ENCODE data around the gene MYCBP2.
"Not testable (repeated sequence)": the region's sequence is repeated elsewhere in the genome, so short reads cannot be mapped to it uniquely, and the experiment has no call there.

MYCBP2 gene

DNA sequence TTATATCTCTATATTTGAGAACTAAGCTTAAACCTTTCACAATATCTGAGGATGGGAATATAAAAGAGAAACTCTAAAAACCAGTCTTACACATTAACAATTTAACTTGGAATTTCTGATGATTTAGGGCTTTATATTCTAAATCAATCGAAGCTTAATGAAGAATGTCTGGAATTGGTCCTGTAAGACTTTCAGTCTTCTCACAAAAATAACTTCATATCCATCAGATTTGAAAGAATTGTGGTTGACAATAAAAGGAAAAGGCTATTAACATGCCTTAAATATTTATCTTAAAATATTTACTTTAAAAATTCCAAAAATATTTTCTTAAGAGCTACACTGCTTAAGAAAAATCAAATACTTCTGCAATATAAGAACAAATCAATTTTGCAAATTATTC is 27.3 kb downstream of the MYCBP2 start:
- in situ Hi-C loops (cut with MboI; ENCODE audit: low sequenced_read_pairs), result no loop called here

DNA sequence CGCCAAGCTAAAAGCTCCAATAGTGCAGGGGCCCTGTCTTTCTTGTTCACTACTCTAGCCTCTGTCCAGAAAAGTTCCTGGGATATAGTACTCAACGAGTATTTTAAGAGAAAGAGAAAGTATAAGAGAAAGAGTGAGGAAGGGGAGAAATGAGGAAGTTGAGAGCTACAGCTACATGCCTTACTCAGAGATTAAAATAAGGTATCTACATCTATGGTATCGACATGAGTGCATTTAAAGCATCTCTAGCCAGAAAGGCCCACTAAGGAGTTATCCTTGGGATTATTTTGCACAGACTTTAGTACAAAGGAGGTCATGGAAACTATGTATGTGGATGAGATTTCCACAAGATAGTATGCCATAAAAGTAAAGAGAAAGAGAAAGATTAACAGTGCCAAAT is 28.5 kb downstream of the MYCBP2 start:
- in situ Hi-C loops (cut with MboI; ENCODE audit: low sequenced_read_pairs), result no loop called here

DNA sequence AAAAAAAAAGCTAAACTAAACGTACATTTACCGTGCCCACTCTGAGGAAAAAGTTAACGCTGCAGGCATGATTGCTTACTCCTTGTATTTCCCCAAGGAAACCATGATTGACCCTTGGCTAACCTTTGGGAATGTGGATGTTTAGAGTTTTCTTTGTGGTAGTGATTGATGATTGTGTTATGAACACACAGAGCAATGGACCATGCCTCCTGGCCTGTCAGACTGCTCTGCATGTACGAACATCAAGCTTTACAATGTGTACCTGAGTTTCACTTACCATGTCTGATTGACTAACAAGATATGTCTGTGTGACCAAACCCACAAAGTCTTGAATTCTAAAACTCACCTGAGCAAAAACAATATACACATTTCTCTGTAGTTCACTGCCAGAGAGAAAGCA is 35.1 kb downstream of the MYCBP2 start:
- in situ Hi-C loops (cut with MboI; ENCODE audit: low sequenced_read_pairs), result no loop called here

DNA sequence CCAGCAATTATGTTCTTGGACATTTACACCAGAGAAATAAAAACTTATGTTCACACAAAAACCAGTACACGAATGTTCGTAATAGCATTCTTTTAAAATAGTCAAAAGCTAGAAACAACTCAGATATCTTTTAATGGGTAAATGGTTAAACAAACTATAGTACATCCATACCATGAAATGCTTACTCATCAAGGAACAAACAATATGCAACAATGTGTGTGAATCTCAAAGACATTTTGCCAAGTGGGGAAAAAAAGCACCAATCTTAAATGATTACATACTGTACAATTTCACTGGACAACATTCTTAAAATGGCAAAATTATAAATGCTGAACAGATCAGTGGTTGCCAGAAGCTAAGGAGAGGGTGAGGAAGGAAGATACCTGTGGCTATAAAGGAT is 36.6 kb downstream of the MYCBP2 start:
- in situ Hi-C loops (cut with MboI; ENCODE audit: low sequenced_read_pairs), result no loop called here

DNA sequence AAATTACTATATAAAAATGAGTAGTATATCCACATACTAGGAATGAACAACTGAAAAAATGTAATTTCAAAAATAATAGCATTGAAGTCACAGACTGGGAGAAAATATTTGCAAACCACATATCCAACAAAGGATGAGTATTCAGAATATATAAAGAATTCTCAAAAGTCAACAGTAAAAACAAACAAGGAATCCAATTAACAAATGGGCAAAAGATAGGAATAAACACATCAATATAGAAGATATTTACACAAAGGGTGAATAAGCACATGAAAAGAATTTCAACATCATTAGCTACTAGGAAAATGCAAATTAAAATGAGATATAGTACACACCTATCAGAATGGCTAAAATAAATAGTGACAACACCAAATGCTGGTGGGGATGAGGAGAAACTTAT is 37.0 kb downstream of the MYCBP2 start:
- in situ Hi-C loops (cut with MboI; ENCODE audit: low sequenced_read_pairs), result no loop called here

DNA sequence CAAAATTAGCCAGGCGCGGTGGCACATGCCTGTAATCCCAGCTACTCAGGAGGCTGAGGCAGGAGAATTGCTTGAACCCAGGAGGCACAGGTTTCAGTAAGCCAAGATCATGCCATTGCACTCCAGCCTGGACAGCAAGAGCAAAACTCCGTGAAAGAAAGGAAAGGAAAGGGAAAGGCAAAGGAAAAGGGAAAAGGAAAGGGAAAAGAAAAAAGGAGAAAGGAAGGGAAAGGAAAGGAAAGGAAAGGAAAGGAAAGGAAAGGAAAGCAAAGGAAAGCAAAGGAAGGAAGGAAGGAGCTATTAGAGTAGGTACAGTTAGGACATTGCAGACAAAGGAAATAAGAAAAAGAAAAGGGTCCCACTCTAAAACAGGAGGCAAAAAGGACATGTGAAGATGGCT is 41.3 kb downstream of the MYCBP2 start:
- in situ Hi-C loops (cut with MboI; ENCODE audit: low sequenced_read_pairs), result not testable (repeated sequence)

DNA sequence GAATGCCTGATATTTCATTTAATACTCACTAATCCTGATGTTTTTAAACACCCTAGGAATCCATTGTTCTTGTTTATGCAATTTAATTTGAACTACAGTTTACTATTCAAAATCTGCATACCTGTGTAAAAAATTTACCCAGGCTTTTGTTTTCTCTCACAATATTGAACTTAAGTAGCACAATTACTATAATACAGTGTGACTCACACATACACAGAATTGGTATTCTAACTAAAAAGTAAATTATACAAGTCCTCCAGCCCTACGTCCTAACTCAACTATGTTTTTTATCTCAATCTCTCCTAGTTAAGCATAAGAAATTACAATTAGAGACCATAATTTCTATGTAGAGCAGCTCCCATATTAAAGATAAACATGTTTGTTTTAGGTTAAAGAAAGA is 41.8 kb downstream of the MYCBP2 start:
- in situ Hi-C loops (cut with MboI; ENCODE audit: low sequenced_read_pairs), result no loop called here

DNA sequence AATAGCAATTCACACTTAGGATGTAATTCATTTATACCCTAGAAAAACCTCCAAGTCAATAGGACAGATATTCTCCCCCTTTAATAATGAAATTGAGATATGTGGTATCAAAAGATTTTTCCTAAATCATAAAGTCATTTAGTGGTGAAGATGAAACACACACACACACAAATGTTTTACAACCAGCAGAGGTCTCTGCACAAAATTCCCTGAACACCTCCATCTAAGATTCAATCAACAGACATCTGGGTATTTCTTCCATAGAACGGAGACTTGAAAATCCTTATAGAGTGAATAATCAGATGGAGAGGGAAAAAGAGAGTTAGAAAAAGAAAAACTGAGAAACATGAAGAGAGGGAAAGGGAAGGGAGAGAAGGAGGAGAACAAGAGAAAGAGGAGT is 52.8 kb downstream of the MYCBP2 start:
- in situ Hi-C loops (cut with MboI; ENCODE audit: low sequenced_read_pairs), result no loop called here

DNA sequence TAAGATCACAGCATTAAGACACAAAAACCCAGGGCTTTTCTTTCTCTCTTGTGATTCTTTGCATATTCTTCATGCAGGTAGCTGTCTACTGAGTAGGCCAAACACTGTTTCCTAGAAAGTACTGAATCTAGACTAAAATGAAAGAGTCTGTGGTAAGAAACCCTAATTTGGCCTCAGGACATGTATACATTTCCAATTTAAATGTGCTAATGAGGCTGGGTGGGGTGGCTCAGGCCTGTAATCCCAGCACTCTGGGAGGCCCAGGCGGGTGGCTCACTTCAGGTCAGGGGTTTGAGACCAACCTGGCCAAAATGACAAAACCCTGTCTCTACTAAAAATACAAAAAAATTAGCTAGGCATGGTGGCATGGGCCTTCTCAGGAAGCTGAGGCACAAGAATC is 57.8 kb downstream of the MYCBP2 start:
- in situ Hi-C loops (cut with MboI; ENCODE audit: low sequenced_read_pairs), result no loop called here

DNA sequence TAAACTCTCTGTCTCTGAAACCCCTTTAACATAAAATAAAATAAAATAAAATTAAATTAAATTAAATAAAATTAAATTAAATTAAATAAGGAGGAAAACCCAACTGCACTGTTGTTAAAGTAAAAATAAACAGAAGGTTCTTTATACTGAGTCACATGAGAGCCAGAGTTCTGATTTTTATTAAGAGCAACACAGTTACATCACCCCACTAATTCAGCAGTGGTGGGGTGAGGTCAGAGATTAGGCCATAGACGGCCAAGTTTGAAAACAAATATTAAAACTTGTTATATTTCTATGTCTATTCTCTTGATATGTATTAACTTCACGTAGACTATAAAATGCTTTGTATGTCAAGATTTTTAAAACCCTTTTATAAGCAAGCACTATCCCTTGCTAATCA is 59.5 kb downstream of the MYCBP2 start:
- in situ Hi-C loops (cut with MboI; ENCODE audit: low sequenced_read_pairs), result no loop called here

DNA sequence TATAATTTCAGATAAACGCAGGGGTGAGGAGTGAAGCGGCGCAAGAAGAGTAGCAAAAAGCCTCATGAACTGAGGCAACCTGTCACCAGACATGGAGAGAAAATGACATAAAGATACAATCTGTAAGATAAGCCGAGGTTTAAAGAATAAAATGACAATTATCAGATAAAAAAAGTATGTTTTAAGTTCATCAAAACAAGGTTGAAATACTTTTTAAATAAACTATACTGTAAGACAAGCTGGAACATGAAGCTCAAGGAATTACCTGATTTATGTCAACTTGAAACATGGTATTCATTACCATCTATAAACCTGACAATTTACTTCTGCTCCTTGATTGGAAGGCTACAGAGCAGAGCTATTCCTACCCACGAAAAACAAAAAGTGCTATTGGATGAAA is 61.6 kb downstream of the MYCBP2 start:
- in situ Hi-C loops (cut with MboI; ENCODE audit: low sequenced_read_pairs), result no loop called here

DNA sequence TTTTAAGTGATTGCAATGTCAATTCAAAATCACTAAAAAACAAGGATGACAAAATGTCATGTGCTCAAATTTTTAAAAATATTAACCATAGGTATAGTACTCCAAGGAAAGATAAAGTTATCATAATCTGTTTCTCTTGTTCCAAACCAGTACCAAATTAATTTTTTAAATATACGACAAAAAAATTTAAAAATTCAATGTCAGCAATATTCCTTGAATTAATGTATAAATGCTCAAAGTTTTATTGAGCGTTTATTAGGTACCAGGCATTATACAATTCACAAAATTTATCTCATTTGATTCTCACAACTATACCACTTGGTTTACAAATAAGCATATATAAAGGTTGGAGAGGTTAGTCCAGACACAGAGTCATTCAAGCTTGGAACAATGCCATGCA is 64.7 kb downstream of the MYCBP2 start:
- in situ Hi-C loops (cut with MboI; ENCODE audit: low sequenced_read_pairs), result no loop called here

DNA sequence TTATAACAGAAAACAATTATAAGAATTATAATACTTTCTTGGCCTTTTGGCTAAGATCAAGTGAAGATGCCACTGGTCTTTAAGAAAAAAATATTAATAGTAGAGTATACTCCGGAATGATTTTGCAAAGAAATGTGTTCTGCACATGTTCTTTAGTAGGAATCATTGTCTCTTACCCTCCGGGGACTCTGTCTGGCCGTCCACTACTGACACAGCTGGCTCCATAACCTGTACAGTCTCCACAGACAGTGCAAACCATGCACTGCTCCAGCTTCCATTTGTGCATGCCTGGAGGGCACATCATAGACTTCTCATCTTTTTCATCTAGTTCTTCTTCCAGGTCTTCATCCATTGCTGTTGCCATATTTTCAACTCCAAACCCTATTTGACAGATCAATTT is 75.9 kb downstream of the MYCBP2 start:
- in situ Hi-C loops (cut with MboI; ENCODE audit: low sequenced_read_pairs), result no loop called here

DNA sequence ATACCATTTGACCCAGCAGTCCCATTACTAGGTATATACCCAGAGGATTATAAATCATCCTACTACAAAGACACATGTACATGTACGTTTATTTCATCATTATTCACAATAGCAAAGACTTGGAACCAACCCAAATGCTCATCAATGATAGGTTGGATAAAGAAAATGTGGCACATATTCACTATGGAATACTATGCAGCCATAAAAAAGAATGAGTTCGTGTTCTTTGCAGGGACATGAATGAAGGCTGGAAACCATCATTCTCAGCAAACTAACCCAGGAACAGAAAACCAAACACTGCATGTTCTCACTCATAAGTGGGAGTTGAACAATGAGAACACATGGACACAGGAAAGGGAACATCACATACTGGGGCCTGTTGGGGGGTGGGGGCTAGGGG is 81.7 kb downstream of the MYCBP2 start:
- in situ Hi-C loops (cut with MboI; ENCODE audit: low sequenced_read_pairs), result not testable (repeated sequence)

DNA sequence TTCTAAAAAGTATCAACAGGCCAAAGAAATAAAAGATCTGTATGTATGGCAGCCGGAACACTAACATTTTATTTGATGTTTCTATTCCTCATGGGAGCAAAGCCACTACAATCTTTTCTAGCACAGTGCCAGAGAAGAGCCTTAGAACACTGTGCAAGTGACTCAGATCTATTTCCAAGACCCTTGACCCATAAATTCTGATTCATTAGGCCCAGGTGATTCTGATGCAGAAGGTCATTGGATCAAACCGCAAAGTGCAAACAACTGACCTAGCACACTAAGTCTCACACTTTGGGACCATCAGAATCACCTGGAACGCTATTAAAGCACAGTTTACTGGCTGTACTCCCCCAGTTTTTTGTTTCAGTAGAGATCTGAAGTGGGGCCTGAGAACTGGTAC is 87.6 kb downstream of the MYCBP2 start:
- in situ Hi-C loops (cut with MboI; ENCODE audit: low sequenced_read_pairs), result no loop called here

DNA sequence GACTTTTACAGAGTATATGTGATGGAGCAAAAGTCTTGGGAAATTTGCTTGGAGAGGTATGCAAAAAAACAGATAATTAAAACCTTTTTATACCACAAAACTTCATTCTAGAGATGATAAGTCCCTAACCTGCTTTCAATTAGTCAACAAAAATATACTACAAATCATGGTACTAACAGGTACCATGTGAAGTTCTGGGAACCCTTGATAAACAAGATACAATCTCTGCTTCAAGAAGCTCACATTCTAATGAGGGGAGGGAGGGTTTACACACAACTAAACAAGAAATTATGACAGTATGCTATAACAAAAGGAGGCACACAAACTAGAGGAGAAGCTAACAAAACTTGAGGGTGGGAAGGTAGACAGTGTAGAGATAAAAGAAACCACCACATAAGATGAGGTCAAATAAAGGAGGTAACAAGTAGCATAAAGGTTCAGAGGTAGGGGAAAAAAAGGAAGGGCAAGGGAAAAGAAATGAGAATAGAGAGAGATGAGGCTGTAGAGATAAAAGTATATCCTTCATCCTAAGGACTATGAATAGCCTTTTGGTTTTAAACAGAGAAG is 91.4 kb downstream of the MYCBP2 start:
- in situ Hi-C loops (cut with MboI; ENCODE audit: low sequenced_read_pairs), result no loop called here

DNA sequence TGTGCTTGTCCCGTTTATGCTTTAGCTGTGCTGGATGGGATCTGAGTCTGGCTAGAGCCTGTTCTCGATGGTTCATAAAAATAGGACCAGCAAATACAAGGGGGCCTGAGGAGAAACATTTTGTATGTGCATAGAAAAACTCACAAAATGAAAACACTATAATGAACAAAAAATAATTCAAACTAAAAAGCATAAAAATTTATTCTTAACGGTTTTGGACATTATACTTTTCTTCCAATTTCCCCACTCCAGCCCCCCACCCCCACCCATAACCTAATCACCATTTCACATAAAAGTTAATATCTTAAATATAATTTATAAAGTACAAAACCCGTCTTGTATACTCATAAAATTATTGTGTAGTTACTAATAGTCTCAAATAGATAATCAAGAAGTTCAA is 93.7 kb downstream of the MYCBP2 start:
- in situ Hi-C loops (cut with MboI; ENCODE audit: low sequenced_read_pairs), result no loop called here

DNA sequence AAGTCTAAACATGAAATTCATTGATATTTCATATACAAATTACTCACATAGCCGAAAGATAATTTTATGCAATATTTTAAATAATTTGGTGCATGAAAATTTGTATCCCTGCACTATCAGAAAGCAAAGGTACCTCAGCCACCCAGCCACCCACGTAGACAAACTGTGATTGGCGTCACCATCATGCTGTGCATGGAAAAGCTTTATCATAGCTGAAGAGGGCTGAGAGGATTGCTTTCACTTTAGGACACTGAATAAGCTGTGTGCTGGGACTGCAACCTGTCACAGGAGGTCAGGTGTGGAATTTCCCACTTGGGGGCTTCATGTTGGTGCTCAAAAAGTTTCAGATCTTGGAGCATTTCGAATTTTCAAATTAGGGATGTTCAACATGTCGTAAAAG is 96.3 kb downstream of the MYCBP2 start:
- in situ Hi-C loops (cut with MboI; ENCODE audit: low sequenced_read_pairs), result no loop called here

DNA sequence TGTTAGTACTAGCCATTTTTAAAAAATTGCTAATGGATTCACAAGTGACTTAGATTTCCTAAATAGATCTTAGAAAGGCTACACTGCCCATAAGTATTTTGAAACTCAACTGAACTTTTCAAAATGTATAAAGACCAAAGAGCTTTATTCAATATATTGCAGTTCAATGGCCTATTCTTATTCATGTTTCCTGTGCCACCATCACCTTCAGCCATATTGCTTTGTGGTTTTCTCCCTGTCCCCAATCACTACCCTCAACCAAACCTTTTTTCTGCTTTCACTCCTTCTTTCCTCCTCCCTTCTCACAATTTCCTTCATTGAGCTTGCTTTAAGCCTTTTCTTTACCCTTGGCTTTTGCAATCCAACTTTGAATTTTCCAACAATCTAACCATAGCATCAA is 100.9 kb downstream of the MYCBP2 start:
- in situ Hi-C loops (cut with MboI; ENCODE audit: low sequenced_read_pairs), result no loop called here

DNA sequence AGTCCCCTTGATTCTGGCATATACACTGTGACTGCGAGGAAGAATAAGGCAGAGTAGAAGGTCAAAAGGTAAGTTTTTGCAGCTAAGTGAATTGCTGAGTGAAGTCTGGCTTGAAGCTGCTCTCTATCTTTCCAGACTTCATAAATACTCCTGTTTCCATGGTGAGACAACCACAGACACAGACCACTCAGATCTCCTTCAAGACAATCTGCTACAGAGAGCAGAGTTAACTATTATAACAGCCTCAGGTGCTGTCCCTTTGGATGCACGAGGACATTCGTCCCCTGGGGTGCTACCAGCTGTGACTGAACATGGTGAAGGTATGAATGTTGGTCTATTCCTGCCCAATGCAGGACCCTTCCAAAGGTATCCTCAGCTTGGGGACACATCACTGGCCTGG is 104.0 kb downstream of the MYCBP2 start:
- in situ Hi-C loops (cut with MboI; ENCODE audit: low sequenced_read_pairs), result no loop called here

DNA sequence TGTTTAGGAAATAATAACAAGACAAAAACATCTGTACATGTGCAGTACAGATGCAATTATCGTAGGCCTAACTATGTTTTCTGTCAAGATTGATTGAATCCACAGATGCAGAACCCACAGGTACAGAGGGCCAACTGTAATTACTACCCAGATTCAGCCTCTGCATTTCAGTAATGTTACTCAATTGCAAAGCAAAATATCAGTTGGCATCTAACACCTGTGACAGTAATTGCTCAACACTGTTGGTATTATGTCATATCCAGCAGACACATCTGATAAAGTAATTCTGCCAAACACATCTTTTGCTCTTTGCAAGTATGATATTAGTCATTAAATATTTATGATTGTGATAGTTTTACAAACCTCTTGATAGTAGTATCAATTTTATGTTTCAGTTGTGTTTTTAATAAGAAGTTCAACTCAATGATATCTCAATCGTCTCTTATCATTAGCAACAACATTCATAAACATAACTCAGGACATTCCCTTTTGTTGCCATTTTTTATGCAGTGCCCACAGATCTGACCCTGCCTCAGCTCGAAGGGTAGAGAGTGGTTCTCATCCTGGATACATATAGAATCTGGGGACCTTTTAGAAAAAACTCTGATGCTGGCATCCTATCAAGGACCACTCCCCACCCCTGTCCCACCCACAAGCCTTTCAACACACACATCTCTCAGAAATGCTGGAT is 104.7 kb downstream of the MYCBP2 start:
- in situ Hi-C loops (cut with MboI; ENCODE audit: low sequenced_read_pairs), result no loop called here

DNA sequence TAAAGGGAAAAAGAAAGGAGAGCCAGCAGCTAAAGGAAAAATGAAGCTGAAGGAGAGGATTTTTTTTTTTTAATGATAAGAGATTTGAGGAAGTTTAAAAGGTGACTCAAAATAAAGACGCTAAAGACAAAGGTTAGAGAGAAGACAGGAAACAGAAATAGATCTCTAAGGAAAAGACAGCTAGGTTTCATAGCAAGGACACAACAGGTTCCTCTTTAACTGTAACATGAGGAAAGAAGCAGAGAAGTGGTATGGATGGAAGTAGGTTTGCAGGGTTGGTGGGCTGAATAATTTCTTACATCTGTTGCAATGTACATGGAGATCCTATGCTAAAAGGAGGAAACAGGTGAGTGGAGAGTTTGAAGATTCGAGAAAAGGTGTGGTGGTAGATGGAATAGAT is 107.5 kb downstream of the MYCBP2 start:
- in situ Hi-C loops (cut with MboI; ENCODE audit: low sequenced_read_pairs), result no loop called here

DNA sequence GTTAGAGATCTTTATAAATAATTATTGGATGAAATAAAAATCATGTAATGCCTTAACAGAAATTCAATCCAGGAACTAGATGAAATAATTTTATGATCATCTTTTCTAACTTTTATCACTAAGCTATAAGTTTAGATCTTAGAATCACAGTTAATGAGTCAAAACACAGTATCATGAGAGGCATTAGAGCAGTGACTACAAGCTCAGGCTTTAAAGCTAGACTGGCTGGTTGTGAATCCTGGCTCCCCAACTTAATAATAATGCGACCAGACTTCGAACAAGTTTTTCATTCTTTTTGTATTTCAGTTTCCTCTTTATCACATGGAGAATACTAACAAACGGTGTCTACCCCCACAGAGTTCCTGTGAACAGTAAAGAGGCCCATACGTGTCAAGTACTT is 108.6 kb downstream of the MYCBP2 start:
- in situ Hi-C loops (cut with MboI; ENCODE audit: low sequenced_read_pairs), result no loop called here
